ENCODE data around the gene RACGAP1.

DNA sequence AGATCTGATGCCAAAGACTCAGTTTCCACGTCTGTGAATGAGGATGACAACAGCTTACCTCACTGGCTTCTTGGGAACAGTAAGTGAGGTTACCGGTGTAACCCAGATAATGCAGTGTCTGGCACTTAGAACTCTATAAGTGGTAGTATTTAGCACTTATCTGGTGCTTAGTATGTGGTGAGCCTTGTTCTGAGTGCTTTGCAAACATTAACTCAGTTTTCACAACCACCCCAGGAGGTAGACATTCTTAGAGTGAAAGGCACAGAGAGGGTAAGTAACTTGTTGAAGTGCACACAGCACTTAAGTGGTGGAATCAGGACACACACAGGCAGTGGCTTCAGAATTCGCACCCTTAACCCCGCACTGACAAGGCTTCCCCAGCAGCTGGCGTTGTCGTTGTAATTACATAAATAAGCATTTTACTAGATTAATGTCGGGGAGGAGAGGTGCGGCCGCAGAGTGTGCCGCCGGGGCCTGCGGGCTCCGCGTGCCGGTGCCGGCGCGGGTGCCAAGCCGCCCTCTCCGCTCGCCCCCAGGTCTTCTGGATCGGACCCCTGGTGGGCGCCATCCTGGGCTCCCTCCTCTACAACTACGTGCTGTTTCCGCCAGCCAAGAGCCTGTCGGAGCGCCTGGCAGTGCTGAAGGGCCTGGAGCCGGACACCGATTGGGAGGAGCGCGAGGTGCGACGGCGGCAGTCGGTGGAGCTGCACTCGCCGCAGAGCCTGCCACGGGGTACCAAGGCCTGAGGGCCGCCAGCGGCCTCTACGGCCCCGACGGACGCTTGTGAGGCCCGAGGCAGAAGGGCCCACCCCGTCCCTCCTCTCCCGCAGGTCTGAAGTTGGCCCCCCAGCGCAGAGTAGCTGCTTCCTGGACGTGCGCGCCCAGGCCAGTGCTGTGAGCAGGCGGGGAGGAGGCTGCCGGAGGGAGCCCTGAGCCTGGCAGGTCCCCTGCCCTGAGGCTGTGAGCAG, 70.1 kb downstream of the RACGAP1 start:
- TF ChIP-seq POLR2A (IDR thresholded peaks at IDR 0.05; ENCODE audit: low read length) (no peak), GATA1 (IDR thresholded peaks at IDR 0.05; ENCODE audit: low read depth, low read length) (no peak)
